ENCODE results near the gene PLPPR1.

DNA sequence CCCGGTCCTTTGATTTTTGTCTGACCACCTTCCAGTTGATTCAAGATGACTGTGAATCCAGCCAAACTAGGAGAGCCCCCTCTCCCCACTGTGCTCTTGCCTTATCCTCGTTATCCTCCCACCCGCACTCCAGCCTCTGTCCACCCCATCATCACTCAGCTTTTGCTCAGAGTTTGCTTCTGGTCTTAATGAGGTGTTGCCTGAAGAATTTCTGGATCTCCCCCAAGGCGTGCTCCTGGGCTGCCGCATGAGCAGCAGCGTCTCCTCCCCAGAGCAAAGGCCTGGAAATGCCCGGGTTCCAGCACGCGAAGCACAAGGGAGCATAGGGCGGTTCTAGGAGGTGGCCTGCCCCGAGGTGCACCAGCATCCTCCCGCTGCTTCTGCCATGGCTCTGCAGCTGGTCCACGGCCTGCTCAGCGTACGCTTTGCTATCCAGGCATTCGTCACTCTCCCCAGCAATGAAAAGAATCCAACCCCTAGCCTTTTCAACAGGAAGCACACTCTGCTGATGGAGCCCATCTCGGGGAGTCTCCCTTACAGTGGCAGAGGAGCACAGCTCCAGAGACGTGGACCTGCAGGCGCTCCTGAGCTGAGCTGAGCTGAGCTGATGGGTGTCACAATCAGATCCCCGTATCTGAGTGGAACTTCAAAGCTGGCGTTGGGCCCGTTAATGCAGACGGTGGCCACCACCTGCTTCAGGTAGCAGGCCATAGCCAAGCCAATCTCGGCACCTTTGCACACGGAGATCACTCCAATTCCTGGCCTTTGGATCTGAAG is 305.6 kb downstream of the PLPPR1 start:
- TF ChIP-seq, protein P1, sequence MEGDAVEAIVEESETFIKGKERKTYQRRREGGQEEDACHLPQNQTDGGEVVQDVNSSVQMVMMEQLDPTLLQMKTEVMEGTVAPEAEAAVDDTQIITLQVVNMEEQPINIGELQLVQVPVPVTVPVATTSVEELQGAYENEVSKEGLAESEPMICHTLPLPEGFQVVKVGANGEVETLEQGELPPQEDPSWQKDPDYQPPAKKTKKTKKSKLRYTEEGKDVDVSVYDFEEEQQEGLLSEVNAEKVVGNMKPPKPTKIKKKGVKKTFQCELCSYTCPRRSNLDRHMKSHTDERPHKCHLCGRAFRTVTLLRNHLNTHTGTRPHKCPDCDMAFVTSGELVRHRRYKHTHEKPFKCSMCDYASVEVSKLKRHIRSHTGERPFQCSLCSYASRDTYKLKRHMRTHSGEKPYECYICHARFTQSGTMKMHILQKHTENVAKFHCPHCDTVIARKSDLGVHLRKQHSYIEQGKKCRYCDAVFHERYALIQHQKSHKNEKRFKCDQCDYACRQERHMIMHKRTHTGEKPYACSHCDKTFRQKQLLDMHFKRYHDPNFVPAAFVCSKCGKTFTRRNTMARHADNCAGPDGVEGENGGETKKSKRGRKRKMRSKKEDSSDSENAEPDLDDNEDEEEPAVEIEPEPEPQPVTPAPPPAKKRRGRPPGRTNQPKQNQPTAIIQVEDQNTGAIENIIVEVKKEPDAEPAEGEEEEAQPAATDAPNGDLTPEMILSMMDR (IDR thresholded peaks at IDR 0.05) = no peak
- TF ChIP-seq POLR2AphosphoS5 (IDR thresholded peaks at IDR 0.05) (no peak), POLR2A (IDR thresholded peaks at IDR 0.05) (no peak)

All from gastroesophageal sphincter (tissue), 3 donors.